DND-41 (cell line): ENCODE measurements around the gene PURB.

Source experiments
- EZH2 ChIP-seq: IDR thresholded peaks from 3 replicates; pipeline ENCODE4 v1.6.1; 2012; ENCODE audit warnings: borderline replicate concordance, low read depth, mild to moderate bottlenecking, moderate library complexity, low read length, inconsistent platforms; ENCODE audit not compliant: severe bottlenecking
- TF ChIP-seq, protein P1 (sequence below): IDR thresholded peaks from 2 replicates; pipeline ENCODE4 v1.5.1; 2012; ENCODE audit warnings: borderline replicate concordance, low read length, moderate library complexity, mild to moderate bottlenecking; ENCODE audit not compliant: poor library complexity, severe bottlenecking; ENCODE audit errors: extremely low read depth

DNA sequence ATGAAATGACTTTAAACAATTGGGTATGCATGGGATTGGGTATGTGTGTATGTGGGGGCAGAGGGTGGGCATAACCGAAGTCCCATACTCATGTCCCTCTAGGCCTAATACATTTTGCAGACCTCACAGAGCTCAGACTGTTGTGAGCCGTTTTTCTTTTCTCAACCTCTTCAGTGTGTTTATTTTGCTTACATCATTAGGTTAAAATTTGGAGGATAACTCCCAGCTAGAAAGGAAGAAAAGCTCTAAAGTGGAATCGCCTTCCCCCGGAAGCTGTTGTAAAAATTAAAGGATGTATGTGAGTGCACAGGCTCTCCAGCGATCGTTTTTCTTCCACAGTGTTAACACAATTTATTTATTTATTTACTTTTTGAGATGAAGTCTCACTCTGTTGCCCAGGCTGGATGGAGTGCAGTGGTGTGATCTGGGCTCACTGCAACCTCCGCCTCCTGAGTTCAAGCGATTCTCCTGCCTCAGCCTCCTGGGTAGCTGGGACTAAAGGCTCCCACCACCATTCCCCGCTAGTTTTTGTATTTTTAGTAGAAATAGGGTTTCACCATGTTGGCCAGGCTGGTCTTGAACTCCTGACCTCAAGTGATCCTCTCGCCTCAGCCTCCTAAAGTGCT is 36.0 kb downstream of the PURB start:
- TF ChIP-seq, protein P1, sequence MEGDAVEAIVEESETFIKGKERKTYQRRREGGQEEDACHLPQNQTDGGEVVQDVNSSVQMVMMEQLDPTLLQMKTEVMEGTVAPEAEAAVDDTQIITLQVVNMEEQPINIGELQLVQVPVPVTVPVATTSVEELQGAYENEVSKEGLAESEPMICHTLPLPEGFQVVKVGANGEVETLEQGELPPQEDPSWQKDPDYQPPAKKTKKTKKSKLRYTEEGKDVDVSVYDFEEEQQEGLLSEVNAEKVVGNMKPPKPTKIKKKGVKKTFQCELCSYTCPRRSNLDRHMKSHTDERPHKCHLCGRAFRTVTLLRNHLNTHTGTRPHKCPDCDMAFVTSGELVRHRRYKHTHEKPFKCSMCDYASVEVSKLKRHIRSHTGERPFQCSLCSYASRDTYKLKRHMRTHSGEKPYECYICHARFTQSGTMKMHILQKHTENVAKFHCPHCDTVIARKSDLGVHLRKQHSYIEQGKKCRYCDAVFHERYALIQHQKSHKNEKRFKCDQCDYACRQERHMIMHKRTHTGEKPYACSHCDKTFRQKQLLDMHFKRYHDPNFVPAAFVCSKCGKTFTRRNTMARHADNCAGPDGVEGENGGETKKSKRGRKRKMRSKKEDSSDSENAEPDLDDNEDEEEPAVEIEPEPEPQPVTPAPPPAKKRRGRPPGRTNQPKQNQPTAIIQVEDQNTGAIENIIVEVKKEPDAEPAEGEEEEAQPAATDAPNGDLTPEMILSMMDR: no peak
- no peak for TF ChIP-seq EZH2
